NCI-H524 treated with DMSO at 0.1 percent for 48 hours (cell line): ENCODE measurements around the gene DDX1.

ENCODE experiments used
- DNase-seq: peaks from one replicate; lab custom pipeline; 2025; lab: John Stamatoyannopoulos, UW

DDX1 gene

GRCh38 chr2:15664273-15665066, 72.8 kb downstream of the DDX1 start:
- no peak for DNase-seq

DNA sequence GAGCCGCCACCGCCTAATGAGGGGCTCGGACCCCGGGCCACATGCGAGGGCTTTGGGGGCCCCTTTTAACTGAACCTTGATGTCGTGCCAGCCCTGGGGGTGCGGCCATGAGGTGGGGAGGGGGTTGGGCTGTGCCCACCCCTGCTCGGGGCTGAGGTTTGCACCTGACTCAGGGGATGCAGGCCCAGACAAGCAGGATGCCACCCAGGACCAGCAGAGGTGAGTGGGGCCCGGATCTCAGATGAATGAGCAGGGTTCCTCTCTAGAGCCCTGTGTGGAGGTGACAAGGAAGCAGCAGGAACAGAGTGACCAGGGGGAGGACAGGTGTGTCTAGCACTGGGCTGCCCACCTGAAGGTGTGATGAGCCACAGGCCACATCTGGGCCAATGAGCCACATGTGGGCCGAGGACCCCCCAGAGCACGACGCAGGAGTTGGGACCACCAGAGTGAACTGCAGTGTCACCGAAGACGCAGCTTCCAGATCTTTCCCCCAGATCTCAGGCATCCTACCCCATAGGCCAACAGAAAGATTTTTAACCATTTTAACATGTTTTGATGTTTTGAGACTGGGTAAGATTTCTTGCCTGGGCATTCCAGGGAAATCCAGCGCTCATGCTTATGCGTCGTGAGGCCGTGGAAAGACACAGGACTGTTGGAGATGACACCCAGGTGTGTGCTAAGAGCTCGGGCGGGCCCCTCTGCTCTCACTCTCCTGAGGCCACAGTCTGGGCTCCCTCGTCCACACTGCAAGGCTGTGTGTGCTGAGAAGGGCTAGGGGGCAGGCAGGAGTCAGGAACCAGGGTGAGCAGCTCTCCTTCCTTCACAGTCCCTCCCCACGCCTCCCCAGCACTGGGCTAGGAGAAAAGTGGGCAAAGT, 73.6 kb downstream of the DDX1 start:
- DNase-seq = no peak

DNA sequence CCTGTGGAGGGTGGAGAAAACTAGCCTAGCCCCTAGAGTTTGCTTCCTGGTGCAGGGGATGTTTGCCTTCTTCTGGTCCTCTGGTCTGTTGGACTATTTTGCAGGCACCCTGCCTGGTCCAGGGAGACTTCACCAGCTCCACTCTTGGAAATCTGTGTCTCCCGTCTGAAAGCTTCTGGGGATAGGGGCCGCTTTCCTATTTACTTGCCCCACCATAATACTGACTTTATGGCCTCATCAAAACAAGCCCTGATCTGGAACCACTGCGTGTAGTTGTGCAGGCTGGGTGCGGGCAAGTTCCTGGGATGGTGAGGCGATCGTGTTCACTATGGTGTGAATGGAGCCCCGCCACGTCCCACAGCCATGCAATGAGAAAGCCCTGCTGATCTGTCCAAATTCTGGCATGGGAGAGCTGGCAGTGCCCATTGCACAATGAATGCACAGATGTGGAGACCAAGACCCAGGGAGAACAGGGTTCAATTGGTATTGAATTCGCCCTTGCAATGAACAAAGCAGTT, 74.3 kb downstream of the DDX1 start:
- DNase-seq = no peak

GRCh38 chr2:15666861-15667808, 75.5 kb downstream of the DDX1 start:
- no peak for DNase-seq

GRCh38 chr2:15667809-15668556, 76.3 kb downstream of the DDX1 start:
- no peak for DNase-seq

- no peak for DNase-seq
These were observed 77.1 kb downstream of the DDX1 start for GRCh38 chr2:15668611-15669305.

DNA sequence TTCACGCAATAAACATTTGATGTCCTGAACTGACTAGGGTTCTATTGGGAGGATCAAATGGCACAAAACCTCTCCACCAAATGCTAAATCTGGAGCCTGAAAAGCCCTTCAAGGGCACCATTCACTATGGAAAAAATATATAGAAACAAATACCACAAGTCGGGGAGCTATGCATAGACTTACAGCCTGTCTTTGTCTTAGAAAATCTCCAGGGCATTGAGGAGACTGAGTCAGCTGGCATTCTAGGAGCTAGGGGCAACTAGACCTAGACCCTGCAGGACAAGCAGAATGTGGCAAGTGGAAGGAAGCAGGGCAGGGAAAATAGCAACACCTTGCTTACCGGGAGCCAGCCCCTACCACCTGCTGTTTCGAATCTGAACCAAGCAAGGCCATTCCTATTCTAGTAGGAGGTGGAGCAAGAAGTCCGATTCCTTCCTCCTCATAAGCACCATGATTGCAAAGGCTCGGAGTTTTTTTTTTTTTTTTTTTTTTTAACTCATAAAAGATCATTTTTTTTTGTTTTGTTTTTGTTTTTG, 77.8 kb downstream of the DDX1 start:
- DNase-seq = no peak

- DNase-seq = no peak
These were observed 78.8 kb downstream of the DDX1 start for GRCh38 chr2:15670469-15670868.

- DNase-seq = no peak
These were observed 79.3 kb downstream of the DDX1 start for GRCh38 chr2:15670981-15671380.

DNA sequence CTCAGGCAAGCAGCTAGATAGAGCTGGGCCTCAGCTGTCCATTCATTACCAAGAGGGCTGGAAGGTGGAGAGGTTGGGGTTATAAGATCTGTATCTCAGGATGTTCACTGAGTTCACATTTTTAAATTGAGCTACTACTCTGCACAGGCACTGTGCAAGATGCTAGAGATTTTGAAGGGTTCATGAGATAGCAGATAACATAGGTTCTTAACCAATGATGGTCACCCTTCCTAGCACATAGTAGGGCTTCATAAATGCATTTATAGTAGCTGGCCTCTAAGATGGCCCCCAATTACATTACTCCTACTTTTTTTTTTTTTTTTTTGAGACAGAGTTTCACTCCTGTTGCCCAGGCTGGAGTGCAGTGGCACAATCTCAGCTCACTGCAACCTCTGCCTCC, 79.7 kb downstream of the DDX1 start:
- DNase-seq = no peak

GRCh38 chr2:15671842-15672815, 80.5 kb downstream of the DDX1 start:
- DNase-seq = no peak

DNA sequence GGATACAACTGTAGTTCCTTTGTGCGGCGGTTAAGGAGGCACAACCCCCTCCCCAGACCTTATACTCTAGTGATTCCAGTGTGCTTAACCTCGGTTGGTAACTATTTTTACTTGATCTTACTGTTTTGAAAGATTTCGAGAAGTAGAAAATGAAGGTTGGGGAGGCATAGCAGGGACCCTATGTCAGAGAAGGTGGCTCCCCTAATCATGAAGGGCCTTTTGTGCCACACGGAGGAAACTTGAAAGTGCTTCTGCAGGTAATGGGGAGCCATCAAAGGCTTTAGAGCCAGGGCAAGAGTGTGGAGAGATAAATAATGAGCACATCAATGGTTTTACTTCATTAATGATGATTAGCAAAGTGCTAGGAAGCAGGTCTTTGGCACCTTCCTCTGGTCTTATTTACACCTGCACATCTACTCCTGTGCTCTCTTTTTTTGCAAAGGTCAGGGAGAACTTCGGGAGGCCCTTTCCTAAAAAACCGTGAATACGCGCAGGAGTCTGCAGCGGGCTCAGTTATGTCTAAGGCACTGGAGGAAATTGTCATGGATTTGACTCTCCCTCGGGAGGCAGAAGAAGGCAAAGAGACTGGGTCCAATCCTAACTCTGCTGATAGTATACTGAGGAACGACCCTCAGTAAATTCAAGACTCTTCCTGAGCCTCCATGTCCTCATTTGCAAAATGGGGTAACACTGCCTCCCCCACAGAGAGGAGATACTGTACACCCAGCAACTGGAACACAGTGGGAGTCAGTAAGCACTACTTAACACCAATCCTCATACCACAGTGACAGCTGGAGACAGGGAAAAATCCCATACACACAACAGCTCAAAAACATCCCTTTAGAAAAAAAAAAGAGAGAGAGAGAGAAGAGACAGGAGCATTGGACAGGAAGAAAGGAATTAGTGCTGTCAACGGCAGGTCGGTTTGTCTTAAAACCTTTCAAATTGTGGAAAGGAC, 81.6 kb downstream of the DDX1 start:
- DNase-seq = no peak

- no peak for DNase-seq
These were observed 82.4 kb downstream of the DDX1 start for GRCh38 chr2:15673919-15674636.

- DNase-seq = no peak
These were observed 83.2 kb downstream of the DDX1 start for GRCh38 chr2:15674637-15675455.

GRCh38 chr2:15675456-15676195, 84.0 kb downstream of the DDX1 start:
- no peak for DNase-seq
